HG03135 (cell line): ENCODE results near the gene SHISA4.
"Not testable (repeated sequence)": the region's sequence is repeated elsewhere in the genome, so short reads cannot be mapped to it uniquely, and the experiment has no call there.

ENCODE experiments used
- ATAC-seq: cut with Tn5 transposase; IDR thresholded peaks from one replicate; pipeline ENCODE4 v1.9.1; 2021; ENCODE audit warnings: mild to moderate bottlenecking, moderate library complexity; ENCODE audit not compliant: unreplicated experiment

Gene SHISA4

DNA sequence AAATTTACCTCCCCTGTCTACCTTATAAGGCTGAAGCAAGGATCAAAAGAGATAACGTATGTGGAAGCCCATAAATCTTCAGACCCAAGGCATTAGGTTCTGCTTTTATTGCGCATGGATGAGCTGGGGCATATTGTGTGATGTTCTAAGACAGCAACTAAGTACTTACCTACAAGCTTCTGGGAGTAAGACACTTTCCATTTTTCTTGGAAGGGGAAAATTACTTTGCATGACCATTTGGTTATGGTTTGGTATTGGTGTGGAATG, 36.5 kb downstream of the SHISA4 start:
- no peak for ATAC-seq

DNA sequence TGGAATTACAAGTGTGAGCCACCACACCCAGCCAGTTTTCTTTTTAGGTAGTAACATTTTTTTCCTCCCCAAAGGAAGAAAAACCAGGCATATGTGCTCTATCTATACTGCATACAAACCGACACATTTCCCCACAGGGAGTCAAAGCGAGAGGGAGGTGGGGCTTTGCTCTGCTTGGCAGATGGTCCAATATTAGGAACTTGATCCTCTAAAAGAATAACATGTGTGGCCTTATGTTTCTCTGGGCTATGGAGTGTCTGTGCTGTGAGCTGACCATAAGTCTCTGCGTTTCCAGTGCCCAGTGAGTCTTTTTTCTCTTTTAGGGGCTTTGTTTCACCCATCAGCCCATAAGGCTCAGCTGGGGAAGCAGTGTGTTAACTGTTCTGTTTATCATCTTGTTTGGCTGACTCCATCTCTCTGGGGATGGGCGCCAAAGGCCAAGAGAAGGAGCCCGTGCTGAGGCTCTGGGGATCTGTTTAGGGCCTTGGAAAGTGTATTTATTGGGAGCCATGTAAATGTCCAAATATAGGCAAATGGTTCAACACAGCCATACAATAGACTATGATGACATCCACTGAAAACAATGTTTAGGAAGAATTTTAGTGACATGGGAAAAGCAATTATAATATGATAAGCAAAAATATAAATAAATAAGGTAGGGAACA, 37.4 kb downstream of the SHISA4 start:
- ATAC-seq = no peak

- no peak for ATAC-seq
These were observed 39.6 kb downstream of the SHISA4 start for GRCh38 chr1:201928266-201928665.

DNA sequence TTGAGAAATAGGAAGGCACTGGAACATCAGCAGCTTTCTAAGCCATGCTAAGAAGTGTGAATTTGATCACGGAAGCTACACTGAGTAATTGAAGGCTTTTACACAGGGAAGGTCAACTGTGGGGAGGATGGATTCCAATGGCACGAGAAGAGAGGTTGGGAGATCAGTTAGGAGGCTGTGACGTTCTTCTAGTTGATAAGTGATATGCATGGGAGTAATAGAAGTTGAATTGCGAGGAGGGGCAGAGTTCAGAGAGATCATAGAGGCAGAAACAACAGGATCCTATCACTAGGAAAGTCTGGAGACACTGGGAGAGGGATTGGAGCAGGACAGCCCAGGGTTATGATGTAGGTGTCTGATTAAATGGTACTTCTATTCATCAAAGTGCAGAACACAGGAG, 41.4 kb downstream of the SHISA4 start:
- ATAC-seq = no peak

GRCh38 chr1:201930803-201931202, 42.1 kb downstream of the SHISA4 start:
- no peak for ATAC-seq

DNA sequence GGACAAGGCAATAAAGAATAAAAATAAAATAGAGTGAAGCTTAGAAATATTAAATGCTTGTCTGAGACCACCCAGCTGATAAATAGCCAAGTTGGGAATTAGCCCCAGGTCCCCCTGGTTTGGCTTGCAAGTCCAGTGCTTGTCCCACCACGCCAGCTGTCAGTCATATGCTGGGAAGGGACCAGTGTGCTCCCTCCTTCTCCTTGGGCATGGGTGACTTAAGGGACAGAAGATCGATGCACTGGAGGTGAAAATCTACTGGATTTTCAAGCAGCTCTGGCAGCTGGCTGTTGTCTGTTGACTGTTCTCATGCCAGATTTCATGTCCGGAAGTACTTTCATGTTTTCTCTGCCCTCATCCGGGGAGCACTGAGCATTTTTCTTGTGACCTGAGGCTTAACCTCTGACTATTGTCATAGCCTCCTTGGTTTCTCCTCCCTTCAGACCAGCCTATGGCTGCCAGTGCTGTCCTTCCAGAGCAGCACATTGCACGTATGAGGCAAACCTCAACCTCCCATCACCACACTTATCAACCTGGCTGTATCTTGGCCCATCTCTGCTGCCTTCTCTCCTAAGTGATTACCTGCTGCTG, 45.2 kb downstream of the SHISA4 start:
- ATAC-seq = no peak

GRCh38 chr1:201937624-201938213, 49.0 kb downstream of the SHISA4 start:
- ATAC-seq = no peak

DNA sequence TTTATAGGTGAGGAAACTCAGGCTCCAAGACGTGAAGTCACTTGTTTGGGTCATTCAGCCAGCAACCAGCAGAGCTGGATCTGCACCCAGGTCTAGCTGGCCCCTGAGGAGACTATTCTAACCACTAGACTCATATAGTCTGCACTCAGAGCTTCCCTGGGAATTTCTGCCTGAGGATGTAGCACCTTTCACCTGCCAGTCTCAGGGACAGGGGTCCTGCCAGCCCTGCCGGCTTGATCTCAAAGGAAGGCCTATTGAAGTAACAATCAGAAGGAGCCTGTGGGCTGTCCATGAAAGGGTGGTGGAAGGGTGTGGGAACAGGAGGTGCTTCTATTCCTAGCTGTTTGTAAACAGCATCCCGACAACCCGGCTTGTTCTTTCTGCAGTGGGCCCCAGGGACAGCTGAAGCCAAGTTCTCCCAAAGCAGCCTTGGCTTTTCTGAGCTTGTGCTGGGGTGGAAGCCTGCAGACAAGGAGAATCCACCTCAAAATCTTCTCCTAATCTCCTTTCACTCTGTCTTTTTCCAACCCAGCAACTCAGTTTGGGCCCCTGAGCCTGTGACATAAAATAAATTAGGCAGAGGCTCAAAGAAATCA, 49.8 kb downstream of the SHISA4 start:
- no peak for ATAC-seq

DNA sequence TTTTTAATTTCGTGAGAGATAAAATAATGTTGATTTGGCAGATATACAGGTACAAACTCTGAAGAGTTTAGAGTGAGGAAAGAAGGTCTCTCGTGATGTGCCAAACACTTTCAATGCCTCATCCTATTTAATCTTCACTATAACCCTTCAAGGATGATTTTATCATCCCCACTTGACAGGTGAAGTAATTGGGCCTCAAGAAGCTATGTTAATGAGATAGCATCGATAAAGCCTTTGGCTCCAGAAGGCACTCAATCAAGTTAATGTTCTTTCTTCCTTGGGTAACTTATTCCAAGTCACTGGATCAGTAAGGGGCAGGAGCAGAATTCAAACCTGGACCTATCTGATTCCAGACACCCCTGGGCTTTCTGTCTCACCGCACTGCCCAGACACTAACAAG, 50.5 kb downstream of the SHISA4 start:
- no peak for ATAC-seq

DNA sequence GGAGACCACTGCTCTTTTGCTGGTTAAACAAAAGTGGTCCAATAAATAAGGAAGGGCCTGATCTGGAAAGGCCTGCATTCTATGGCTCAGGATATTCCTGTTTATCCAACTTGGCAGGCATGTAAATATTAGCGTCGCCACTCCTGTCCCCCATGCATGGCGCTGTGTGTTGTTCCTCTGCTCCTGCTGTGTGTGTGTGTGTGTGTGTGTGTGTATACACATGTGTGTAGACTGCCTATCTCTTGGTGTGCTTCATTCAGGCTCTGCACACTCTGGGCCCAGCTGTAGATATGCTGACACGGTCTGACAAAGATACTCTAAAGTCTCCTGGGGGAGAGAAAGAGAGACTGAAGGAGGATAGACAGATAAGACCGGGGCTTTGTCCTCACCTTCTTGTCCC, 50.9 kb downstream of the SHISA4 start:
- ATAC-seq = no peak

- ATAC-seq = not testable (repeated sequence)
These were observed 51.6 kb downstream of the SHISA4 start for GRCh38 chr1:201940316-201940715.

GRCh38 chr1:201941420-201942128, 52.9 kb downstream of the SHISA4 start:
- no peak for ATAC-seq

DNA sequence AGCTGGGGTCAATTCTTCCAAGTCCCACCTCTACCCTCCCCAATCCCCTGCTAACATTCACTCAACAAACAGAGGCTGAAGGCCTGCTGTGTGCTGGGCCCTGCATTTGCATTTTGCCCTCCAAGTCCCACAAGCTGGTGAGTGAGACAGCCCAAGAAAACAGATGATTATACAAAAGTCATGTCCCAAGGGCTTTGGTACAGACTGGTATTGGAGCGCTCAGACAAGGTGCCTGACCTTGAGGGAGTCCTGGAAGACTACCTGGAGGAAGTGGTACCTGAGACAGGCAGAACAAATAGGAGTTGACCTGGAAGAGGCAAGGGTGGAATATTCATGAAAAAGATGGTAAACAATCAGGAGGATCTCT, 53.4 kb downstream of the SHISA4 start:
- no peak for ATAC-seq
